MM.1S (cell line): ENCODE results near the gene PRODH.

Source experiments
- DNase-seq: peaks from one replicate; pipeline ENCODE4 v3.0.0-alpha.2; 2015
- H2AFZ ChIP-seq: fragments of 300-600 bp; sonication (generic); 2 replicates; pipeline ENCODE4 v1.6.0; 2016; ENCODE audit warnings: antibody characterized with exemption, low read length
- H3F3A ChIP-seq: fragments of 300-600 bp; sonication (generic); 2 replicates; pipeline ENCODE4 v1.6.1; 2016; ENCODE audit warnings: mild to moderate bottlenecking, antibody characterized with exemption, low read length, moderate library complexity, mixed read lengths; ENCODE audit not compliant: insufficient read depth
- H3K27ac ChIP-seq: fragments of 300-600 bp; sonication (generic); 2 replicates; pipeline ENCODE4 v1.5.1; 2016; ENCODE audit warnings: mild to moderate bottlenecking, low read length
- H3K27me3 ChIP-seq: fragments of 300-600 bp; sonication (generic); replicated peaks from 2 replicates; pipeline ENCODE4 v1.6.0; 2016; ENCODE audit warnings: low read length; ENCODE audit not compliant: insufficient read depth
- H3K36me3 ChIP-seq: fragments of 300-600 bp; sonication (generic); replicated peaks from 2 replicates; pipeline ENCODE4 v1.6.1; 2016; ENCODE audit warnings: mild to moderate bottlenecking, low read length, mixed read lengths; ENCODE audit not compliant: insufficient read depth
- H3K4me1 ChIP-seq: fragments of 300-600 bp; sonication (generic); 2 replicates; pipeline ENCODE4 v1.6.1; 2016; ENCODE audit warnings: low read length, mixed read lengths
- H3K4me2 ChIP-seq: fragments of 300-600 bp; sonication (generic); 2 replicates; pipeline ENCODE4 v1.6.0; 2016; ENCODE audit warnings: low read depth, low read length
- H3K4me3 ChIP-seq: fragments of 300-600 bp; sonication (generic); 2 replicates; pipeline ENCODE4 v1.5.1; 2016; ENCODE audit warnings: low read length, mixed read lengths
- H3K79me2 ChIP-seq: fragments of 300-600 bp; sonication (generic); 2 replicates; pipeline ENCODE4 v1.6.1; 2016; ENCODE audit warnings: mixed run types, low read length, mixed read lengths
- H3K9ac ChIP-seq: fragments of 300-600 bp; sonication (generic); 2 replicates; pipeline ENCODE4 v1.6.1; 2016; ENCODE audit warnings: low read length, mixed read lengths
- H3K9me2 ChIP-seq: fragments of 300-600 bp; sonication (generic); replicated peaks from 2 replicates; pipeline ENCODE4 v1.6.1; 2016; ENCODE audit warnings: mild to moderate bottlenecking, low read length, mixed read lengths; ENCODE audit not compliant: insufficient read depth
- H3K9me3 ChIP-seq: fragments of 300-600 bp; sonication (generic); replicated peaks from 2 replicates; pipeline ENCODE4 v1.6.1; 2016; ENCODE audit warnings: mild to moderate bottlenecking, low read length, mixed read lengths; ENCODE audit not compliant: insufficient read depth
- H4K20me1 ChIP-seq: fragments of 300-600 bp; sonication (generic); 2 replicates; pipeline ENCODE4 v1.6.1; 2016; ENCODE audit warnings: mild to moderate bottlenecking, low read length, moderate library complexity, mixed read lengths; ENCODE audit not compliant: insufficient read depth
- CTCF ChIP-seq: fragments of 300-600 bp; sonication (generic); IDR thresholded peaks from 2 replicates; pipeline ENCODE4 v1.5.1; 2016; ENCODE audit warnings: antibody characterized with exemption, low read length, mixed read lengths
- EZH2 ChIP-seq: fragments of 300-600 bp; sonication (generic); optimal IDR thresholded peaks from 2 replicates; pipeline ENCODE3; 2017; ENCODE audit warnings: low read depth, mild to moderate bottlenecking, antibody characterized with exemption, low read length, mixed read lengths
- EZH2phosphoT487 ChIP-seq: fragments of 300-600 bp; sonication (generic); IDR thresholded peaks from 2 replicates; pipeline ENCODE4 v1.6.1; 2018; ENCODE audit warnings: antibody characterized with exemption, low read length

PRODH gene, protein sequence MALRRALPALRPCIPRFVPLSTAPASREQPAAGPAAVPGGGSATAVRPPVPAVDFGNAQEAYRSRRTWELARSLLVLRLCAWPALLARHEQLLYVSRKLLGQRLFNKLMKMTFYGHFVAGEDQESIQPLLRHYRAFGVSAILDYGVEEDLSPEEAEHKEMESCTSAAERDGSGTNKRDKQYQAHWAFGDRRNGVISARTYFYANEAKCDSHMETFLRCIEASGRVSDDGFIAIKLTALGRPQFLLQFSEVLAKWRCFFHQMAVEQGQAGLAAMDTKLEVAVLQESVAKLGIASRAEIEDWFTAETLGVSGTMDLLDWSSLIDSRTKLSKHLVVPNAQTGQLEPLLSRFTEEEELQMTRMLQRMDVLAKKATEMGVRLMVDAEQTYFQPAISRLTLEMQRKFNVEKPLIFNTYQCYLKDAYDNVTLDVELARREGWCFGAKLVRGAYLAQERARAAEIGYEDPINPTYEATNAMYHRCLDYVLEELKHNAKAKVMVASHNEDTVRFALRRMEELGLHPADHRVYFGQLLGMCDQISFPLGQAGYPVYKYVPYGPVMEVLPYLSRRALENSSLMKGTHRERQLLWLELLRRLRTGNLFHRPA

GRCh38 chr22:18935889-18936529, at the start of gene PRODH:
Gene PRODH, minus strand, starts transcription at chr22:18936293. Its CDS starts 6 bp downstream, at chr22:18936287.
- Histone ChIP-seq H3K9me3 (no peaks in the 10 kb centered on the region), H3K27ac (no peak within 1 kb of the TSS), H3K4me3 (no peak within 1 kb of the TSS), H3K36me3 (no peaks in the 10 kb centered on the region), H2AFZ (no peak within 1 kb of the TSS), H3K27me3 (no peaks in the 10 kb centered on the region), H3K79me2 (no peaks in the 10 kb centered on the region), H3K4me1 (no peaks in the 10 kb centered on the region), H3F3A (no peaks in the 10 kb centered on the region), H3K9ac (no peak within 1 kb of the TSS), H3K4me2 (no peak within 1 kb of the TSS), H3K9me2 (no peaks in the 10 kb centered on the region), H4K20me1 (no peaks in the 10 kb centered on the region)
- no peak for TF ChIP-seq CTCF
- TF ChIP-seq EZH2: no peak
- TF ChIP-seq EZH2phosphoT487: no peak
- DNase-seq: no peak

- no peak for DNase-seq
These were observed 49.7 kb upstream of the PRODH start for GRCh38 chr22:18985780-18986179.

GRCh38 chr22:18984564-18984963, 48.5 kb upstream of the PRODH start:
- H2AFZ ChIP-seq: no peak overlapping the region
- H3K4me1 ChIP-seq: no peaks in the 10 kb centered on the region
- H3K79me2 ChIP-seq: no peaks in the 10 kb centered on the region
- no peaks in the 10 kb centered on the region for H3F3A ChIP-seq
- no peak for TF ChIP-seq EZH2phosphoT487
- DNase-seq: no peak
- peaks cover 9% of the 10 kb centered on the region; the same call in 1 of the 2 replicates for H3K27me3 ChIP-seq
- H3K9me2 ChIP-seq: no peaks in the 10 kb centered on the region
- H3K4me2 ChIP-seq: no peak overlapping the region
- H3K4me3 ChIP-seq: no peak overlapping the region
- no peaks in the 10 kb centered on the region for H3K36me3 ChIP-seq
- H3K27ac ChIP-seq: no peak overlapping the region
- H4K20me1 ChIP-seq: no peaks in the 10 kb centered on the region
- H3K9ac ChIP-seq: no peak overlapping the region
- no peaks in the 10 kb centered on the region for H3K9me3 ChIP-seq

More at GRCh38 chr22:18985780-18986179, 49.7 kb upstream of the PRODH start:
- H3K36me3 ChIP-seq: no peaks in the 10 kb centered on the region
- TF ChIP-seq EZH2: no peak
- TF ChIP-seq CTCF: no peak
- no peak overlapping the region for H3K27ac ChIP-seq
- H3K27me3 ChIP-seq: peaks cover 9% of the 10 kb centered on the region; the same call in 1 of the 2 replicates
- H3K4me3 ChIP-seq: no peak overlapping the region
- H4K20me1 ChIP-seq: no peaks in the 10 kb centered on the region
- peaks cover 4% of the 10 kb centered on the region; the same call in 1 of the 2 replicates for H3K4me1 ChIP-seq
- no peak overlapping the region for H3K9ac ChIP-seq
- no peaks in the 10 kb centered on the region for H3K9me2 ChIP-seq
- H3F3A ChIP-seq: no peaks in the 10 kb centered on the region
- no peak overlapping the region for H2AFZ ChIP-seq
- H3K9me3 ChIP-seq: no peaks in the 10 kb centered on the region
- H3K79me2 ChIP-seq: no peaks in the 10 kb centered on the region
- no peak overlapping the region for H3K4me2 ChIP-seq
